Activated CD4-positive, alpha-beta T cell treated with anti-CD3 and anti-CD28 coated beads, Interleukin-2, amount 10 ng/mL, durations not matched to agents 7 days and 5 days (primary cell): ENCODE results near the gene ADGRF5. TPM values are rescaled to one million over a fixed set of nuclear protein-coding genes. Genes with fewer than 3 reads are reported as not detected.

Source experiments
- CTCF ChIA-PET: fragments of 350-600 bp; sonication (Branson Sonifier 250); formaldehyde crosslinking; loops from one replicate; lab custom pipeline; 2021; ENCODE audit warnings: antibody characterized with exemption; lab: Charles Lee
- POLR2A ChIA-PET: fragments of 350-600 bp; sonication (Branson Sonifier 250); formaldehyde crosslinking; loops from one replicate; lab custom pipeline; 2021; ENCODE audit warnings: antibody characterized with exemption; lab: Charles Lee
- DNase-seq: peaks from one replicate; pipeline ENCODE4 v3.0.0-alpha.2; 2020
- H3K27ac Mint-ChIP-seq: one replicate; pipeline ENCODE4 v1.8.0; 2021; ENCODE audit warnings: mild to moderate bottlenecking, moderate library complexity, mixed read lengths
- H3K27me3 Mint-ChIP-seq: one replicate; pipeline ENCODE4 v1.8.0; 2021; ENCODE audit warnings: mixed read lengths
- H3K36me3 Mint-ChIP-seq: one replicate; pipeline ENCODE4 v1.8.0; 2021; ENCODE audit warnings: low read depth, mixed read lengths
- H3K4me1 Mint-ChIP-seq: one replicate; pipeline ENCODE4 v1.8.0; 2021; ENCODE audit warnings: mixed read lengths
- H3K4me3 Mint-ChIP-seq: one replicate; pipeline ENCODE4 v1.8.0; 2021; ENCODE audit warnings: mild to moderate bottlenecking, moderate library complexity, mixed read lengths
- H3K9me3 Mint-ChIP-seq: one replicate; pipeline ENCODE4 v1.8.0; 2021; ENCODE audit warnings: mixed read lengths
- total RNA-seq, 2 experiments: library from RNA; stranded (reverse); gene quantifications; one replicate each; pipeline ENCODE4 v1.2.3, GENCODE V29; 2021

Gene ADGRF5
- total RNA-seq, 2 experiments from 2014 or later: not detected

GRCh38 chr6:46925563-46926253 lies 4.0 kb upstream of the ADGRF5 start:
- CTCF ChIA-PET: no interaction called here
- no peak for DNase-seq
- H3K4me1 Mint-ChIP-seq: no peaks in the 10 kb centered on the region
- no peak overlapping the region for H3K27ac Mint-ChIP-seq
- H3K4me3 Mint-ChIP-seq: no peak overlapping the region
- no peaks in the 10 kb centered on the region for H3K9me3 Mint-ChIP-seq
- H3K36me3 Mint-ChIP-seq: no peaks in the 10 kb centered on the region
- POLR2A ChIA-PET: no interaction called here
- H3K27me3 Mint-ChIP-seq: no peaks in the 10 kb centered on the region

DNA sequence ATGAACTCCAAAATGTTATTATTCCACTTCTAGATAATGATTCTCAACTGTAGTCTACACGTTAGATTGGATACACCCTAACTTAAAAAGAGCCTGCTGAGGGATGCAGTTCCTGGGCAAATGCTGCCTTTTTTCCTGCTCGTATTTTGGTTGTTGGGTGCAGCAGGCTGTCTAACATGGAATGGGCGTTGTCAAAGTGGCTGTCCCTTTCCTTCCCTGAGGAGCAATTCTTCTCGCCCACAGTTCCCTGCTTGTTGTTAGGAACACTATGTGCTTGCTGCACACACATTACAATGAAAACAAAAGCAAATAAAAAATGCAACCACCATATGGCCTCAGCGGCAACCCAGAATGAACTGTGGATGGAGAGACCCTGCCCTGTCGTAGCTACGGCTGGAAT lies 1.7 kb upstream of the ADGRF5 start:
- Mint-ChIP-seq H3K36me3 (no peaks in the 10 kb centered on the region), H3K27me3 (no peaks in the 10 kb centered on the region), H3K4me3 (no peak overlapping the region), H3K9me3 (no peaks in the 10 kb centered on the region), H3K4me1 (no peaks in the 10 kb centered on the region), H3K27ac (no peak overlapping the region)
- ChIA-PET CTCF (no interaction called here), POLR2A (no interaction called here)
- DNase-seq: no peak

DNA sequence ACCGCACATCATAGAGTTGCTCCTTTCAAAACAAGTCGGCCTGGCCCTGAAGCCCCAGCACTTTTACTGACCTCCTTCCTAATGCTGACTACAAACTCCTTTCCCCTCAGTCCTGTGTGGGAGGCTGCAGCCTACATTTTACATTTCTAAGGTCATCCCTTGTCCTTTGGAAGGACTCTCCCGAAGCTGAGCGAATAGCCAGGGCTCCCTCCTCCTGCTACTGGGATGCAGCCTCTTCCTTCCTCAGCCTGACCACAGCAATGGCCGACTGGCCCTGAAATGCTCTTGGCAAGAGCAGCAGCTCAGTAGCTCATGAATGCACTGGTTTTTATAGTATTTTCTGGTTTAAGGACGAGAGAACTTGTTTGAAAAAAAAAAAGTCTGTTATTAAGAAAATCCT lies 679 bp downstream of the ADGRF5 start:
- Mint-ChIP-seq H3K27me3 (no peaks in the 10 kb centered on the region), H3K36me3 (no peaks in the 10 kb centered on the region), H3K4me1 (no peaks in the 10 kb centered on the region), H3K27ac (no peak overlapping the region), H3K4me3 (no peak overlapping the region), H3K9me3 (no peaks in the 10 kb centered on the region)
- ChIA-PET POLR2A (no interaction called here), CTCF (no interaction called here)
- no peak for DNase-seq

DNA sequence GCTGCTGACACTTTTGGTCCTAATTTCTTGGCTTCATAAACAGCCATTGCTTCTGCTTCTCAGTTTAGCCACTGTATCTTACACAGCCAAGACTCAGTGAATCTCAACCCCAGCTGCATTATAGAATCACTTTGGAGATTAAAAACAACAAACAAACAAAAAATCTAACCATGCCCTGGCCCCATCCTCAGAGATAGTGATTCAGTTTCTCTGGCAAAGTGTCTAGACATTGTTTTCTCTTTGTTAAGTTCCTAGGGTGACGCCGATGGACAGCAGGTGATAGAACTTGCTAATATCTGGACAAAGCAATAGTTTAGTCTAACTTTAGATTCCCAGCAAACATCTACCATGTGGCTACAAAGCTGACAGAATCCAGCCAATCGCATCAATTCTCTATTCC lies 2.9 kb downstream of the ADGRF5 start:
- Mint-ChIP-seq H3K4me3 (no peak overlapping the region), H3K36me3 (no peaks in the 10 kb centered on the region), H3K9me3 (no peaks in the 10 kb centered on the region), H3K27ac (no peak overlapping the region), H3K4me1 (no peaks in the 10 kb centered on the region), H3K27me3 (no peaks in the 10 kb centered on the region)
- CTCF ChIA-PET: no interaction called here
- POLR2A ChIA-PET: no interaction called here
- DNase-seq: no peak

GRCh38 chr6:46917002-46917545 lies 4.7 kb downstream of the ADGRF5 start:
- CTCF ChIA-PET: no interaction called here
- Mint-ChIP-seq H3K27me3 (no peaks in the 10 kb centered on the region), H3K27ac (no peak overlapping the region), H3K36me3 (no peaks in the 10 kb centered on the region), H3K4me1 (no peaks in the 10 kb centered on the region), H3K9me3 (no peaks in the 10 kb centered on the region), H3K4me3 (no peak overlapping the region)
- POLR2A ChIA-PET: no interaction called here
- no peak for DNase-seq

- no peaks in the 10 kb centered on the region for H3K9me3 Mint-ChIP-seq
- no peaks in the 10 kb centered on the region for H3K27me3 Mint-ChIP-seq
- no peak overlapping the region for H3K27ac Mint-ChIP-seq
- ChIA-PET POLR2A (no interaction called here), CTCF (no interaction called here)
- no peaks in the 10 kb centered on the region for H3K4me1 Mint-ChIP-seq
- no peaks in the 10 kb centered on the region for H3K36me3 Mint-ChIP-seq
- no peak for DNase-seq
- no peak overlapping the region for H3K4me3 Mint-ChIP-seq
Observed at GRCh38 chr6:46915866-46916265, 5.9 kb downstream of the ADGRF5 start.

DNA sequence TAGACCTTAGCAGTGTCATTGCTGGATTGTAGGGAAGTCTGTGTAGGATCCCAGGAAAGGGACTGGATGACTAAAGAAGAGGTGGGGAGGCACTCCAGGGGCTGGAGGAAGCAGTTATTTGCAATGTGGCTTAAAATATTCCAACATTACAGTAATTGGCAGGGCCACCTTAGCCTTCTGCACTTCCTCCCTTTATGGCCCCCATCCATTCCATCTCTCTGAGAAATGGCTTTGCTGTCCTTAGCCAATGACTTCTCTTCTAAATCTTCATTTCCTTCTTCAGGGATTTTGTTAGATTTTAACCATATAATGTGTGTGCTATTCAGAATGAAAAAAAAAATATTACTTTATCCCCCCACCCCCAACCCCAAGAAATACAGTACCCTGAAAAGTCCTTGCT lies 6.4 kb downstream of the ADGRF5 start:
- no peaks in the 10 kb centered on the region for H3K36me3 Mint-ChIP-seq
- no peak for DNase-seq
- no peaks in the 10 kb centered on the region for H3K9me3 Mint-ChIP-seq
- H3K27ac Mint-ChIP-seq: no peak overlapping the region
- no peak overlapping the region for H3K4me3 Mint-ChIP-seq
- no peaks in the 10 kb centered on the region for H3K27me3 Mint-ChIP-seq
- POLR2A ChIA-PET: no interaction called here
- H3K4me1 Mint-ChIP-seq: no peaks in the 10 kb centered on the region
- CTCF ChIA-PET: no interaction called here

- Mint-ChIP-seq H3K36me3 (no peaks in the 10 kb centered on the region), H3K4me3 (no peak overlapping the region), H3K27ac (no peak overlapping the region), H3K9me3 (no peaks in the 10 kb centered on the region), H3K4me1 (no peaks in the 10 kb centered on the region), H3K27me3 (no peaks in the 10 kb centered on the region)
- ChIA-PET POLR2A (no interaction called here), CTCF (no interaction called here)
- DNase-seq: no peak
Observed at GRCh38 chr6:46914279-46914810, 7.4 kb downstream of the ADGRF5 start.

DNA sequence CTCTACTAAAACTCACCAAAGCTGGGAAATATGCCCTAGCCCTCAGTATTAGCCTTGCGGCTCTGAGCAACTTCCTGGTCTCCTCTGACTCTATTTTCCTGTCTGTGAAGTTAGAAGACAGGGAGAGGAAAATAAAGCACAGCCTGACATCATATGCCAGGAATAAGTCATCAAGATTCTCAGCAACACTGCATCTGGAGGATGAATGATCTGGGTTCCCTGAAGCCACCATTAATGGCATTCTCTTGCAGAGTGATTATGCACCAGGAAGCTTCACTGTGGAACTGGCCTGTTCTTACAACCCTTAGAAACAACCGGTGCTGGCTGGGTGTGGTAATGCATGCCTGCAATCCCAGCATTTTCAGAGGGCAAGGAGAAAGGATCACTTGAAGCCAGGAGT lies 12.4 kb downstream of the ADGRF5 start:
- Mint-ChIP-seq H3K27me3 (no peaks in the 10 kb centered on the region), H3K36me3 (no peaks in the 10 kb centered on the region), H3K9me3 (no peaks in the 10 kb centered on the region), H3K4me1 (no peaks in the 10 kb centered on the region), H3K27ac (no peak overlapping the region), H3K4me3 (no peak overlapping the region)
- no peak for DNase-seq
- POLR2A ChIA-PET: no interaction called here
- CTCF ChIA-PET: no interaction called here

DNA sequence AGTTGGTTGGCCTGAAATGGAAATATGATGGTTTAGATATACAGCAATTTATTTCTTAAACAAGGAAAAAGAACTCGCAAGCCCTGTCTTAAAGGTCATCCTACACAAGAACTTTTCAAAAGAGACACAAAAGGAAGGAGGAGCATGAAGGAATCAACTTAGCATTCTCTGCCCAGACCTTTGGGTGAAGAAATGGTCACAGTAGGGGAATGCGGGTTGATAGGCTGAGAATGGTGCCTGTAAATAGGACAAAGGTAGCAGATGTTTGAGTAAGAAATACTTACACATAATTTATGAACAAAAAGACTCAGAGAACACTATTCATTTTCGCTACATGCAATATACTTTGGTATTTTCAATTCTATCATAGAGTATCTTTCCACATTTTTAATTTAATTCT lies 15.0 kb downstream of the ADGRF5 start:
- Mint-ChIP-seq H3K27me3 (no peaks in the 10 kb centered on the region), H3K4me1 (no peaks in the 10 kb centered on the region), H3K27ac (no peak overlapping the region), H3K36me3 (no peaks in the 10 kb centered on the region), H3K4me3 (no peak overlapping the region), H3K9me3 (no peaks in the 10 kb centered on the region)
- no peak for DNase-seq
- POLR2A ChIA-PET: no interaction called here
- CTCF ChIA-PET: no interaction called here

GRCh38 chr6:46904117-46904516 lies 17.6 kb downstream of the ADGRF5 start:
- no peaks in the 10 kb centered on the region for H3K36me3 Mint-ChIP-seq
- DNase-seq: no peak
- ChIA-PET CTCF (no interaction called here), POLR2A (no interaction called here)
- H3K4me3 Mint-ChIP-seq: no peak overlapping the region
- no peaks in the 10 kb centered on the region for H3K27me3 Mint-ChIP-seq
- H3K4me1 Mint-ChIP-seq: no peaks in the 10 kb centered on the region
- H3K9me3 Mint-ChIP-seq: no peaks in the 10 kb centered on the region
- no peak overlapping the region for H3K27ac Mint-ChIP-seq

- H3K4me3 Mint-ChIP-seq: no peak overlapping the region
- no peak overlapping the region for H3K27ac Mint-ChIP-seq
- H3K4me1 Mint-ChIP-seq: no peaks in the 10 kb centered on the region
- DNase-seq: no peak
- peaks cover 3% of the 10 kb centered on the region for H3K27me3 Mint-ChIP-seq
- CTCF ChIA-PET: no interaction called here
- no peaks in the 10 kb centered on the region for H3K36me3 Mint-ChIP-seq
- no peaks in the 10 kb centered on the region for H3K9me3 Mint-ChIP-seq
- POLR2A ChIA-PET: no interaction called here
Observed at GRCh38 chr6:46903175-46903574, 18.6 kb downstream of the ADGRF5 start.

- Mint-ChIP-seq H3K36me3 (no peaks in the 10 kb centered on the region), H3K4me1 (no peaks in the 10 kb centered on the region), H3K9me3 (no peaks in the 10 kb centered on the region), H3K27me3 (peaks cover 3% of the 10 kb centered on the region), H3K27ac (no peak overlapping the region), H3K4me3 (no peak overlapping the region)
- CTCF ChIA-PET: no interaction called here
- POLR2A ChIA-PET: no interaction called here
- DNase-seq: no peak
Observed at GRCh38 chr6:46901882-46902314, 19.8 kb downstream of the ADGRF5 start.

- CTCF ChIA-PET: no interaction called here
- H3K9me3 Mint-ChIP-seq: no peaks in the 10 kb centered on the region
- no peaks in the 10 kb centered on the region for H3K4me1 Mint-ChIP-seq
- H3K27me3 Mint-ChIP-seq: peaks cover 3% of the 10 kb centered on the region
- no peaks in the 10 kb centered on the region for H3K36me3 Mint-ChIP-seq
- no peak overlapping the region for H3K27ac Mint-ChIP-seq
- no peak for DNase-seq
- POLR2A ChIA-PET: no interaction called here
- no peak overlapping the region for H3K4me3 Mint-ChIP-seq
Observed at GRCh38 chr6:46900266-46900665, 21.5 kb downstream of the ADGRF5 start.
